GM18868 (cell line): ENCODE data around the gene ELL2.
"Not testable (repeated sequence)": the region's sequence is repeated elsewhere in the genome, so short reads cannot be mapped to it uniquely, and the experiment has no call there.

Experiments
- ATAC-seq: cut with Tn5 transposase; IDR thresholded peaks from one replicate; pipeline ENCODE4 v1.9.1; 2021; ENCODE audit warnings: mild to moderate bottlenecking, moderate library complexity; ENCODE audit not compliant: unreplicated experiment

Gene ELL2

DNA sequence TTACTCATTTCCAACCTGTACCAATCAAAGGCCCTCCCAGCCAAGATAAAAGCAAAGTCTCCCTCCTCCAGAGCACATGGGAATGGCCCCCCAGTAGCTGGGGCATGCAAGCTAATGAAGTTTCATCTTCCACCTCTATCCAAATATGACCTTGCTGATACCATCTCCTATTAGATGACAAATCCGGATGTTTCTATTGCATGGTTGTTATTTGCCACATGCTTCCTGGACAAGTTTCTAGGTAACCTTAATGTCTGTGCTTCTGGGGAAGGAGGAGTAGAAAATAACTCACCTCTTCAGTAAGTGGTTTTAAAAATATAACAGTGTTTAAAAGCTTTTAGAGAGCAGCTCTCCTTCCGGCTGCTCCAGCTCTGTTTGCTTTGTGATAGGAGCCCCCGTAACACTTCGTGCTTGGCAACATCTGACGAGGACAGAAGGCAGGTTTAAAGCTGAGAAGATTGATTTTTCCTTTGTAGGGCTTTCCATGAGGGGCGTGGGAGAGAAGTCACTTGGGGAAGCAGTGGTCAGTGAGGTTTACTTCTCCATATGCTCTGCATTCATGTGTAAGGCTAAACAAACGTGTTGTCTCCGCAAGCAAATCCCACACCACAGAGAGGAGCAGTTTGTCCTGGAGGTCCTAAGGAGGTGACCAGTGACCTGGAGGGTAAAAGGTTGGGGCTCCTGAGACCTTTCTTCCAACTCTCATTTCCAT, 98.8 kb downstream of the ELL2 start:
- no peak for ATAC-seq

DNA sequence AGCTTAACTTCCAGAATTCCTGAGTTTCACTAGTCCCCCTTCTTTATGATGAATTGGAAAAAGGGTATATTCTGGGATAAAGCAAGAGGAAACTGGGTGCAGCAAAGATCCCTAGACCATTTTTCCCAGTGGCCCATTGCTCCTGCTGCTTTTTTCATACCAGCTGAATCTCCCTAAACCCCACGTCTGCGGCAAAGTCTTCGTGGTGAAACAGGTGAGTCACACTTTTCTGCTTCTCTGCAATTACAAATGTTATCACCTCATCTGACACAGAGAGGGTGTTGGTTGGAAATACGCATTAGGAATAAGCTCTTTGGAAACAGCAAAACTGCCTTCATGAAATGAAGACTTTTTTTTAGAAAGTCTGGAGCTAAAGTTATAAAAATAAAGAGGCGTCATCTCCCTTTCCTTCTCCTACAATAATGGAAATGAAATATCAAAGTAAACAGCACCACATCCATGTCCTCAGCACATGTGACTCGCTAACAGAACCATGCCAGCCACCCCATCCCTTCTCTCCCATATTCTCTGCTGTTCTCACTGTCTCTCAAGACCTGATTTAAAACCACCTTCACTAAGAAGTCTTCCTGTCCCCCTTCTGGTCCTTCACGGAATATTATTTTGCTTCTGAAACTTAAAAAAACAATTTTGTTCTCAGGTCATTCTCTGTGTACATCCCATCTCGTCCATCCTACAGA, 99.6 kb downstream of the ELL2 start:
- no peak for ATAC-seq

DNA sequence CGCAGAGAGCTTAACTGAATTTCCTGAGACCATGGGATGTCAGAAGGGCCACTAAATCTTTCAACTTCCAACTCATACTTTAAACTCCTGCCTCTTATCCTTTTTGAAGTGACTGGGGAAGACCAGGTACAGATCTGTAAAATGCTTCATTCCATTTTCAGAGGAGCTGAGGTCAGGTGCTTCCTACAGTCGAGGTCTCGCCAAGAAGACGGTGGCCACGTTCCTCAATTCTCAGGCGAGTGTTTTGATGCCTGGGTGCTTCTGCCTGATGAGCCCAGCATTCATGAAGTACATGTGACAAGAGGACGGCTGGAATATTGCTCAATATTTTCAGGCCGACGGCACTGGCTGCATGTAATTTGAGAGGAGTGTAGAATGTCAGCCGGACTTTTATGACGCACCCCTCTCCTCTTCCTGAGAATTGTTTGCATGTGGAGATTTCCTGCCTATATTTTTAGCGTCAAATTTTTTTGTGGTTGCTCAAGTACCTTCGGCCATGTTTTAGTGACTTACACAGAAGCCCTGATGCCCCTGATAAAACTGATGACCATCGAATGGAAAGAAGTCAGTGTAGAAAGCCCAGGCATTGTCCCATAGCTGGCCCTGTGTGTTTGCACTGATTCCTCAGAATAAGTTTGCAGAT, 100.3 kb downstream of the ELL2 start:
- ATAC-seq: no peak

DNA sequence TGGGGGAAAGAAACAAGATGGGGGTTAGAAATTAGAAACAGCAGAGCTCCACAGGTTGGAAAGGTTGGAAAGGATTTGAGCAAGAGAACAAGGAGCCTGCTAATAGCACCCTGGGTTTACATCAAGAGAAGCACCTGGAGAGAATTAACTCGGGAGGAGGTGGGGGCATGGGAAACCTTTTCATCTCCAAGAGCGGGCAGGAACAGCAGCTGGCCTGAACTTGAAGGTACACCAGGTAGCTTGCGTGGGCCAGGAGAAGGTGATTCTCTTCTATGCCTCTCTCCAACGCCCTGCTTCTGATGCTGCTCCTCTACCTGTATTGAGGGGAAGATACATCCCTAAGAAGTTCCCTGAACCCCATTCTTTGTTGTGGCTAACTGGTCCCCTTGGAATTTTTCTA, 102.0 kb downstream of the ELL2 start:
- no peak for ATAC-seq

DNA sequence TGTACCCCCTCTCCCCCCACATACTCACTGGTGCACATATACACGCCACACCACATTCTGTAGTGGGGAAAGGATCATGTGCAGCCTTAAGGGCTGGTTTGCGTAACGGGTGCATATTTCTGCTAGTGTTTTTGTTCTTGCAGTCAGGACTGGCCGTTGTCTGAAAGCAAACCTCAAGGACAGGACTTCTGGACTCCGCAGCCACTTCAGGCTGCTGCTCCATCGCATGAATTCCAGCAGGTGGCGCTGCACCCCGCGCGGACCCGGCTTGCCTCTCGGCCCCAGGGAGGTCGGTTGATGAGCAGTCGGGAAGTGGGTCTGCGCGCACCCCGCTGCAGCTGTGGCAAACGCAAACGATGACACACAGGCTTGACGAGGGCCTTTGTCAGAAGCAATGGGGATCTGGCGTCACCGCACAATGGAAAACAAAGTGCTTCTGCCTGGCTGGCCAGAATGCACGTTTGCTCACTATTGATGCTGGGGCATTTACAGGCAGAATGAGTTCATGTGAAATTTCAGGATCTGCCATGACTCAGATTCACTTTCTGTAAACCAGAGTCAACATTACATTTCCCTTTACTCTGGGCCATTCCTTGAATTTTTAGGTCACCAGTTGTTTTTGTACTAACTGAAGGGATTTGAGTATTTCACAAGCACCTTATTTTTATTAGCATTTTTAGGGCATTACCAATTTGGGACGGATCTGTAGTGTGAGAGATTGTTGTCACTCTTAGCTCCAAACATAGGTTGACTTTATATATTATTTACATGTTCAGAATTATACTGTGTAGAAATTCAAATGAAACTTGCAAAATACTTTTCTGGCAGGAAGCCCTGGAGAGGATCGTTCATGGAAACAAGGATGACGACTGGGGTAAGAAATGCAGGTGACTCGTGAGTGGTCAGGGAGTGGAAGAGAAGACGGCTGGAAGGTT, 102.7 kb downstream of the ELL2 start:
- peak; percentile 81 for ATAC-seq

DNA sequence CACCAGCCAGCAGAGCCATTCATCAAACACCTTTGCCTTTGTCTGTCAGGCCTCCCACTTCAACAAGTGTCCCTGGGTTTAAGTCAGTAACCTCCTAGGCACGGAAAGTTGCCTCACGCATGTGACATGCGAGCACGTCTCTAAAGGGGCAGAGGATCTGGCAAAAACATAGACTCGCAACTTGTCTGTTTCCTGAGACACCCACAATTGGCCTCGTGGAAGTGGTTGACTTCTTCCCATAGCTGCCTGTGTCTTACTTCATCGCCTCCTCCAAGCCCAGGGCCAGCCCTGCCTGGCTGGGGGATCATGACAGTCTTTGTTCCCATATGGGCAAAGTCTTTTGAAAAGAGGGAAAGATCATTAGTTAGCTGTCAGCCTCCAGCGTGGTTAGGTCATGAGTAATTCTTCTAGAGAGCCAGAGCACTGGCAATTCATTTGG, 103.6 kb downstream of the ELL2 start:
- no peak for ATAC-seq

DNA sequence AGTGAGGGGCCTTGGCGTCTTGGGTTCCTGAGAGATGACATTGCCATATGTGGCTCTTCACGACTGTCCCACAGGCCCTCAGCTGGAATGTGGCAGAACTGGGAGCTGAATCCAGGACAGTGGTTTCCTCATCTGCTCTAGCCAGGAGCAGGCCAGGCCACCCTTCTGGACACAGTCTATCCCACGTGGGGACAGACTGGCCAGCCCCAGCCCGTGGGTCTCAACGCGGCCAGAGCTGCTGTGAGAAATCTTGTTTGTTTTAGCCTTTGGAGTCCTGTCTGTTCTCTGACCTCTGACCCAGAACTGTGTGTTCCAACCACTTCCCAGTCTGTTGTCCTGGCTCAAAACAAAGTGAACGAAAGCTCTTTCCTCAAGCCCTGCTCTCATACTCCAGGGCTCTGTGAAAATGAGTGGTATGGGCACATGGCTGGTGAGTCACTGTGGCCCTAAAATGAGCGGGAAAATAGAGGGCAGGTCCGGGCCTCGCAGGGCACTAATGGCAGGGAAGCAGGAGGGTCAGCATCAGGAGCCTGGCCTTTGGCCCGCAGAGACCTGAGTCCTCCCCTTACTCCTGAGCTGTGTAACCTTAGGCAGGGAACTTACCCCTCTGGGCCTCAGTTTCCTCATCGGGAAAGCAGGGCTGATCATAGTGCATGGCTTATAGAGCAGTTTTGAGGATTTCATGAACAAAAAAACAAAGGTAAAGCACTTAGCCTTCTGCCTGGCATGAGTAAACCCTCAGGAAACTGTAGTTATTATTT, 104.3 kb downstream of the ELL2 start:
- ATAC-seq: no peak

DNA sequence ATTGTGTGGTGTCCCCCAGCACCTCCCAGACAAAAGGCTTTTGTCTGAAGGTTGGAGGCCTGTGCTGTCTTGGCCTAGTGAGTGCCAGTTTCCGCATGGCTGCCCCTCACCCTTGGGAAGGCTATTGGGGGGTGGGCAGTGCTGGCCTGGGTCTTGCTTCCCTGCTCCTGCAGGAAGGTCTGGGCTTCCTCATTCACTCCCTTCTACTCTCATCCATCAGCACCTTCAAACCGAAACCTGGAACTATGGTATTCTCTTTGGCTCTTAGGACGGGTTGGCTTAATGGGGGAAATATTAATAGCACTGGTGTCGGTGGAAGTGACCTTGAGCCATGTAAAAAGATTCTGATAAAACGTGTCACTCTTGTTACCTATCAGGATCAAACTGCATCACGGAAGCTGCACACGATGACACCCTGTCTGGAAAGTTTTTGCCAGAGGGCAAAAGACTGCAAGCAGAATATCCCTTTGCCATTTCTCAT, 105.1 kb downstream of the ELL2 start:
- no peak for ATAC-seq

DNA sequence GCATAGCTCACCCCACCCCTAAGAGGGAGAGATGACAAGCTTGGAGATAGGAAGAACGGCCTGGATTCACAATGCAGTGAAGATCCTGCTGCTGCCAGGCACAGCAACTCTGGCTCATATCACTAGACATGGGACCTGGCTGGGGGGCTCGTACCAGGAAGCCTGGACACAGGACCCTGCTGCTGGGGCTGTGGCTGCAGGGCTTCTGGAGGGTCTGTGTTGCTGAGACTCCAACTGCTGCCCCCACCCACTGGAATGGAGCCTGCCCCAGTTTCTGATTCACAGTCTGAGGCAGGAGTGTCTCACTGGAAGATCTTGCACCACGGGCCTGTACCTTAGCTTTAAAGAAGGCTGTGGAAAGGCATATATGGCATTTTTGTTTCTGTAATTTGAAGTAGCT, 108.2 kb downstream of the ELL2 start:
- no peak for ATAC-seq

DNA sequence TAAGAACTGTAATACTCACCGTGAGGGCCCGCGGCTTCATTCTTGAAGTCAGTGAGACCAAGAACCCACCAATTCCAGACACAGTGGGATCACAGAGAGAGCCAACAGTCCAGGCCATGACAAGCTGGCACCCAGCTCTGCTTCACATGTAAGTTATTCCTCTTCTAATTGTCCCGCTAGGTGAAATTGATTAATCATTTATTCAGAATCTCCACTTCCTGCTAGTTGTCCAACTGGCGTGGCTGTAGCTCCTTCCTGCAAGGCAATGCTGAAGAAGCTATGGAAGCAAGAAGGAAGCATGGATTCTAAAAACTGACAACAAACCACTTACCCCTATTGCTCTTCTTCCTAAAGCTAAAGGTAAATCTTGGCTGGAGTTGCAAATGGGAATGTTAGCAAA, 109.1 kb downstream of the ELL2 start:
- ATAC-seq: no peak

DNA sequence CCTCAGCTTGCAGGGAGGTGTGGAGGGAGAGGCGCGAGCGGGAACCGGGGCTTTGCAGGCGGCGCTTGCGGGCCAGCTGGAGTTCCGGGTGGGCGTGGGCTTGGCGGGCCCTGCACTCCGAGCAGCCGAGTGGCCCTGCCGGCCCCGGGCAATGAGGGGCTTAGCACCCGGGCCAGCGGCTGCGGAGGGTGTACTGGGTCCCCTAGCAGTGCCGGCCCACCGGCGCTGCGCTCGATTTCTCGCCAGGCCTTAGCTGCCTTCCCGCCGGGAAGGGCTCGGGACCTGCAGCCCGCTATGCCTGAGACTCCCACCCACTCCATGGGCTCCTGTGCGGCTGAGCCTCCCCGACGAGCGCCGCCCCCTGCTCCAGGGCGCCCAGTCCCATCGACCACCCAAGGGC, 110.5 kb downstream of the ELL2 start:
- not testable (repeated sequence) for ATAC-seq

DNA sequence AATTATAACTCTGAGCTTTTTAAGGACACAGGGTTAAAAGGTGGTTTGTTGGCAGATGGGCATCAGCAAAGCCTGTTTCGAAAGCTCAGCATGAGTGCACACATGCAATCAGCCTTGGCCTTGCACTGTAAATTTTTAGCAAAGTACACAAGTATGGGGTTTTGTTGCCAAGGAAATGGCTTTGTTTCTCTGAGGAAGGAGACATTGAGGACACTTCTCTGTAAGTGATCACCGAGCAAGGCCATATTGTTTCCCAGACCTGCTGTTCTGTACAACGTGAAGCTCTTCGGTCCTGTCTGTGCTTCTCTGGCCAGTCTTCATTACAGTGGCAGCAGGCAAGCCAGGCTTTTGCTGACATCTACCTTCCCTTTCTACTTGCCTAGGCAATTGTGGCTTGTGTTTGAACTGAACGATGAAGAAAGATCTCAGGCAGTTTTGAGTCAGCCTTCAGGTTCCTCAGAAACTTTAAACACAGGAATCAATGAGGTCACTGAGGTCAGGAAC, 111.2 kb downstream of the ELL2 start:
- ATAC-seq: no peak

DNA sequence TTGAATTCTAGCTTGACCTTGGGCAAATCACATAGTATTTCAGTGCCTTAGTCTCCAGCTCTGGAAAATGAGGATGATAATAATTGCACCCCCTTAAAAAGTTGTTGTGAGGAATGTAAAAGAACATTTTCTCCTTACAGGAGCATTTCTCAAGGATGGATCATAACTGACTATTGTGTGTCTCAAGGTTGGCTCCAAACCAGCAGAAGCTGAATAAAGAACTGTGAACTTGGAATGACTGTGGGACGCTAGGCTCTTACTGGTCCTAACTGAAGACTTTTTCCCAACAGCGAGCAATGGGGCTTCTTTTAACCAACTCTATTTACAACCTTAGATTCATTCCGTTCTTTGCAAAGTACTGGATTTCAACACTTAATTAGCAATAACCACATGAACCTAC, 113.0 kb downstream of the ELL2 start:
- ATAC-seq: no peak

DNA sequence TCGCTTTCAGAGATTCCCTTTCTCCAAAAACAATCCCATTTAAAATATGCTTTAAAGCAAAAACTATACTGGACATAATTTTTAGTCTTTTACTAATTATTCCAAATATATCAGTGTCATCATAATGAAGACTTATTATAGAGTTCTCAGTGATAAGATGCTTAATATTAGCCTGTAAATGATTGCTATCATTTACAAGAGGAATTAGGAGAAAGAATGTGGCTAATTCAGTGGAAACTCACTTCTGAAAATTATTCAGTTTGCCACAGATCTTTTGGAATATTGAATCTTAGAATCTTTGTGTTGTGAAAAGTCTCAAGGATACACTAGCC, 114.4 kb downstream of the ELL2 start:
- no peak for ATAC-seq

DNA sequence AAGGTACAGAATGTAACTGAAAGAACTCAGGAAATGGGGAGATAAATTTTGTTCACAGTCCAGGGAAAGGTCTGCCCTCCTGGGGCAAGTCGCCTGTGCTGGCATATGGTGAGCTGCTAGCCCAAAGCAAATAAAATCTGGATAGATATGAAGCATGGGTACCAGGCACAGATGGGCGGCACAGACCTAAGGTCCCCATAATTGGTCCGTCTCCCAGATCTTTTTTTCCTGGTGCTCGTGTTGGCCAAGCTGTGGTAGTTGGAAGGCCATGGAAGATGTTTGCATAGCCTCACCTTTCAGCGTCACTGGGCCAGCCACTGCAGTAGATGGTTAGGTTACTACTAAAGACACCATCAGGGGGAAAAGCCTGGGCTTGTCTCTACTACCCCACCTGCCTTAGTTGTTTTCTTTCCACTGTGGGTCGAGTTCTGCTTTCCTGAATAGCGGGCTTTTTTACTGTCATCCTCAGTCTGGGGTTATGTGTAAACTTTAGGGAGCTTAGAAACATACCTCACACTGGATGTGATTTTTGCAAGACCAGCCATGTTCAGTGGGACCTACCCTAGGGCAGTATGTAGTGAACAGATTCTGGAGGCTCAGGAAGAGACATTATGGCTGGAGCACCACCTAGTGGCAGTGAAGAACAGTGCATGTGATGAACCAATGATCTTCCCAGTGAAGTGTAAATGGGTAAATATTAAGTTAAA, 114.9 kb downstream of the ELL2 start:
- ATAC-seq: peak; percentile 66

DNA sequence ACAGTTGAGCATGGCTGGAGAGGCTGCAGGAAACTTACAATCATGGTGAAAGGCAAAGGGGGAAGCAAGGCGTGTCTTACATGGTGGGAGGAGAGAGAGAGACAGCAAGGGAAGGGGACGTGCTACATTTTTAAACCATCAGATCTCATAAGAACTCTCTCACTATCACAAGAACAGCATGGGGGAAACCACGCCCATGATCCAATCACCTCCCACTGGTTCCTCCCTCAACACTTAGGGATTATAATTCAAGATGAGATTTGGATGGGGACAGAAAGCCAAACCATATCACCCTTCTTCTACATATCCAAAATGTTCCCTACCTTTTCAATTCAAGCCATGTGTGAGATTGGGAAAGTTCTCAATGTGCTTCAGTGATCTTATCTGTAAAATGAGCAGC, 116.3 kb downstream of the ELL2 start:
- no peak for ATAC-seq

DNA sequence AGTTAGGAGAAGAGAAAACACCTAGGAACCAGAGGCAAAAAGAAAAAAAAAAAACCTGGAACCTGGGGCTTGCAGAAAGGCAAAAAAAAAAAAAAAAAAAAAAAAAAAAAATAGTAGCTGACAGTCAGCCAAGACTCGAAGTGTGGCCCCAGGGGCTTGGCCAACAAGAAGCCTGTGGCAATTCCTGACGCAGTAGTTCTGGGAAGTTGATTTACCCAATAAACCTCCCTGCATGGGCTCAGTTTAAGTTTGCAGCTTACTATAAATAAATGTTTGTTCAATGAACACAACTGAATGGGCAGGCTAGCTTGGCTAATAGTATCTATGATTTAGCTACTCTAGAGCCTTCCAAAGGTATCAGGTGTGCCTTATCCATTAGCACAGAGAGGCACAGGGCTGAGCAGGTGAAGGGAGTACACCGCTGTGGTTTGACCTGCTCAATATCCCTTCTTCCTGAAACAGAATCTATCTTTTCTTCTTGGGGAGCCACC, 117.9 kb downstream of the ELL2 start:
- no peak for ATAC-seq

DNA sequence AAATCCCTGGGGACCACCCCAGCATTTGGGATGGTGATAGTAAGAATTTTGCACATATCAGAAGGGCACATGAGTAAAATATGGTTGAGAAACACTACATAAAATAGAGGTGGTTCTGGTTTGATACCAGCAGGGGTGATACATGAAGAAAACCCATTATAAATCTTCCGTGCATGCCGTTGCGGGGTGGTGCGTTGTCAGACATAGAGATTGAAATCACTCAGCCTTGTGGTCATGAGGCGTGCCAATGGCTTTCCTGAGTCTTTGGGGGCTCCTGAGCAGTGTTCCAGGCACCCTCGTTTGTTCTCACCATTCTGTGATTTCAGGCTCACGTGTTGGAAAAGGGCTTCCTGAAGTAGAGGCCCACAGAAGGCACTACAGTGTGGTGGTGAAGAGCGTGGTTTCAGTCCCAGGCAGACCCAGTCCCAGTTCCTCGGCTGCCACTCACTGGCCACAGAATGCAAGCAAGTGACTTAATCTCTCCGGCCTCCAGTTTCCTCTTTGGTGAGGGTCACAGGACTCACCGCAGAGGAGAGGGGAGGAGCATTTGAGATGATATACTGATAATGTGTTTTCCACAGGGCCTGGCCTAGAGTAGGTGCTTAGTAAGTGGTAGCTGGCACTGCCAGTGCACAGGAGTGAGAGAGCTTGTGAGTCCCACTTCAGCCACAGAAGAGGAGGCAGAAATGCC, 118.7 kb downstream of the ELL2 start:
- ATAC-seq: peak; percentile 93
